HEK293 (cell line): ENCODE data around the gene NOL4L.

ENCODE experiments used
- CTCF ChIA-PET: fragments of 350-600 bp; formaldehyde crosslinking; extraction: SDS; loops from one replicate; lab custom pipeline; 2021; ENCODE audit warnings: antibody characterized with exemption; lab: Yijun Ruan, JAX
- POLR2A ChIA-PET: fragments of 300-600 bp; formaldehyde crosslinking; extraction: SDS; loops from one replicate; lab custom pipeline; 2020; ENCODE audit warnings: antibody characterized with exemption, inconsistent platforms; lab: Yijun Ruan, JAX
- H3K27ac ChIP-seq: fragments of 200-500 bp; sonication (Bioruptor generic); 2 replicates; pipeline ENCODE4 v1.5.1; 2014; ENCODE audit warnings: low read depth, low read length, control low read depth, inconsistent platforms; ENCODE audit errors: extremely low read depth
- H3K36me3 ChIP-seq, 2 experiments: fragments of 200-500 bp in 1 of 2; sonication (Bioruptor generic) in 1 of 2; 1 replicate in 1 of 2; 2 replicates in 1 of 2; pipeline ENCODE4 v1.5.1; 2014 to 2017; ENCODE audit warnings: inconsistent platforms in 2 of 2, low read length in 2 of 2; ENCODE audit not compliant: control insufficient read depth in 2 of 2, insufficient read depth in 1 of 2
- H3K4me1 ChIP-seq: fragments of 200-500 bp; sonication (Bioruptor generic); 2 replicates; pipeline ENCODE4 v1.5.1; 2014; ENCODE audit warnings: mild to moderate bottlenecking, low read length, inconsistent platforms; ENCODE audit not compliant: control insufficient read depth, insufficient read depth
- H3K4me3 ChIP-seq: 2 replicates; pipeline ENCODE4 v1.5.1; 2011; ENCODE audit warnings: low read depth, mild to moderate bottlenecking, control low read depth, low read length, moderate library complexity
- H3K9me3 ChIP-seq: fragments of 200-500 bp; sonication (Bioruptor generic); 2 replicates; pipeline ENCODE4 v1.5.1; 2014; ENCODE audit warnings: low read depth, low read length, inconsistent platforms; ENCODE audit not compliant: control insufficient read depth, insufficient read depth
- BCL11A ChIP-seq: fragments of 450-650 bp; formaldehyde crosslinking; IDR thresholded peaks from 2 replicates; pipeline ENCODE4 v1.5.1; 2016; ENCODE audit warnings: low read depth, missing biosample characterization, missing genetic modification characterization
- EGR2 ChIP-seq: fragments of 450-650 bp; formaldehyde crosslinking; IDR thresholded peaks from 2 replicates; pipeline ENCODE4 v1.5.1; 2016; ENCODE audit warnings: low read depth, missing biosample characterization, missing genetic modification characterization
- GLIS1 ChIP-seq: fragments of 450-650 bp; formaldehyde crosslinking; IDR thresholded peaks from 2 replicates; pipeline ENCODE4 v1.5.1; 2016; ENCODE audit warnings: missing biosample characterization, missing genetic modification characterization
- GLIS2 ChIP-seq: fragments of 450-650 bp; formaldehyde crosslinking; IDR thresholded peaks from 2 replicates; pipeline ENCODE4 v1.5.1; 2016; ENCODE audit warnings: missing biosample characterization, missing genetic modification characterization
- HOXC10 ChIP-seq: sonication (generic); formaldehyde crosslinking; IDR thresholded peaks from 2 replicates; pipeline ENCODE4 v1.8.1; 2023; ENCODE audit warnings: mild to moderate bottlenecking, missing genetic modification reagents
- KLF10 ChIP-seq: fragments of 450-650 bp; IDR thresholded peaks from 2 replicates; pipeline ENCODE4 v1.5.1; 2018; ENCODE audit warnings: missing biosample characterization, mild to moderate bottlenecking, missing genetic modification characterization
- KLF7 ChIP-seq: fragments of 450-650 bp; formaldehyde crosslinking; IDR thresholded peaks from 2 replicates; pipeline ENCODE4 v1.5.1; 2016; ENCODE audit warnings: missing biosample characterization, missing genetic modification characterization, borderline replicate concordance
- OSR2 ChIP-seq: fragments of 450-650 bp; formaldehyde crosslinking; IDR thresholded peaks from 2 replicates; pipeline ENCODE4 v1.5.1; 2016; ENCODE audit warnings: missing biosample characterization, missing genetic modification characterization
- RBAK ChIP-seq: fragments of 450-650 bp; formaldehyde crosslinking; IDR thresholded peaks from 2 replicates; pipeline ENCODE4 v1.5.1; 2016; ENCODE audit warnings: missing biosample characterization, missing genetic modification characterization
- WT1 ChIP-seq: fragments of 450-650 bp; formaldehyde crosslinking; IDR thresholded peaks from 2 replicates; pipeline ENCODE4 v1.5.1; 2016; ENCODE audit warnings: missing biosample characterization, missing genetic modification characterization
- ZBTB17 ChIP-seq: fragments of 450-650 bp; formaldehyde crosslinking; IDR thresholded peaks from 2 replicates; pipeline ENCODE4 v1.5.1; 2016; ENCODE audit warnings: missing biosample characterization, missing genetic modification characterization
- ZBTB8A ChIP-seq: fragments of 450-650 bp; formaldehyde crosslinking; IDR thresholded peaks from 2 replicates; pipeline ENCODE4 v1.5.1; 2016; ENCODE audit warnings: missing biosample characterization, missing genetic modification characterization
- ZFP69B ChIP-seq: fragments of 450-650 bp; formaldehyde crosslinking; IDR thresholded peaks from 2 replicates; pipeline ENCODE4 v1.5.1; 2016; ENCODE audit warnings: missing biosample characterization, missing genetic modification characterization
- ZIC2 ChIP-seq: fragments of 450-650 bp; formaldehyde crosslinking; IDR thresholded peaks from 2 replicates; pipeline ENCODE4 v1.5.1; 2016; ENCODE audit warnings: missing biosample characterization, missing genetic modification characterization
- ZNF169 ChIP-seq: fragments of 450-650 bp; formaldehyde crosslinking; IDR thresholded peaks from 2 replicates; pipeline ENCODE4 v1.5.1; 2016; ENCODE audit warnings: missing biosample characterization, missing genetic modification characterization
- ZNF23 ChIP-seq: fragments of 450-650 bp; formaldehyde crosslinking; IDR thresholded peaks from 2 replicates; pipeline ENCODE4 v1.5.1; 2016; ENCODE audit warnings: missing biosample characterization, missing genetic modification characterization, borderline replicate concordance
- ZNF24 ChIP-seq: fragments of 450-650 bp; formaldehyde crosslinking; IDR thresholded peaks from 2 replicates; pipeline ENCODE4 v1.5.1; 2016; ENCODE audit warnings: missing biosample characterization, missing genetic modification characterization
- ZNF341 ChIP-seq: fragments of 450-650 bp; formaldehyde crosslinking; IDR thresholded peaks from 2 replicates; pipeline ENCODE4; 2016; ENCODE audit warnings: low read depth, missing biosample characterization, missing genetic modification characterization
- ZNF366 ChIP-seq: fragments of 450-650 bp; formaldehyde crosslinking; conservative IDR thresholded peaks from 2 replicates; pipeline ENCODE4 v1.5.1; 2016; ENCODE audit warnings: missing biosample characterization, missing genetic modification characterization
- ZNF423 ChIP-seq: fragments of 450-650 bp; formaldehyde crosslinking; IDR thresholded peaks from 2 replicates; pipeline ENCODE4 v1.5.1; 2016; ENCODE audit warnings: missing biosample characterization, missing genetic modification characterization
- ZNF548 ChIP-seq: fragments of 450-650 bp; formaldehyde crosslinking; IDR thresholded peaks from 2 replicates; pipeline ENCODE4 v1.5.1; 2016; ENCODE audit warnings: missing biosample characterization, missing genetic modification characterization
- ZNF596 ChIP-seq: fragments of 450-650 bp; IDR thresholded peaks from 2 replicates; pipeline ENCODE4 v1.5.0; 2018; ENCODE audit warnings: missing biosample characterization, mild to moderate bottlenecking, missing genetic modification characterization, moderate library complexity
- ZNF664 ChIP-seq: fragments of 450-650 bp; formaldehyde crosslinking; IDR thresholded peaks from 2 replicates; pipeline ENCODE4 v1.5.1; 2016; ENCODE audit warnings: missing biosample characterization, missing genetic modification characterization
- ZNF837 ChIP-seq: fragments of 450-650 bp; formaldehyde crosslinking; IDR thresholded peaks from 2 replicates; pipeline ENCODE4 v1.5.1; 2016; ENCODE audit warnings: missing biosample characterization, missing genetic modification characterization
- ZSCAN16 ChIP-seq: fragments of 450-650 bp; formaldehyde crosslinking; IDR thresholded peaks from 2 replicates; pipeline ENCODE4 v1.5.1; 2016; ENCODE audit warnings: missing biosample characterization, missing genetic modification characterization
- TF ChIP-seq, protein P1 (sequence below): fragments of 450-650 bp; formaldehyde crosslinking; IDR thresholded peaks from 2 replicates; pipeline ENCODE4 v1.5.1; 2016; ENCODE audit warnings: missing biosample characterization, missing genetic modification characterization
- TF ChIP-seq, protein P2 (sequence below): fragments of 450-650 bp; formaldehyde crosslinking; IDR thresholded peaks from 2 replicates; pipeline ENCODE4 v1.5.1; 2016; ENCODE audit warnings: missing biosample characterization, missing genetic modification characterization, borderline replicate concordance
- TF ChIP-seq, protein P3 (sequence below): fragments of 450-650 bp; formaldehyde crosslinking; IDR thresholded peaks from 2 replicates; pipeline ENCODE4 v1.5.1; 2017; ENCODE audit warnings: missing biosample characterization, mild to moderate bottlenecking, missing genetic modification characterization, moderate library complexity

Gene NOL4L

DNA sequence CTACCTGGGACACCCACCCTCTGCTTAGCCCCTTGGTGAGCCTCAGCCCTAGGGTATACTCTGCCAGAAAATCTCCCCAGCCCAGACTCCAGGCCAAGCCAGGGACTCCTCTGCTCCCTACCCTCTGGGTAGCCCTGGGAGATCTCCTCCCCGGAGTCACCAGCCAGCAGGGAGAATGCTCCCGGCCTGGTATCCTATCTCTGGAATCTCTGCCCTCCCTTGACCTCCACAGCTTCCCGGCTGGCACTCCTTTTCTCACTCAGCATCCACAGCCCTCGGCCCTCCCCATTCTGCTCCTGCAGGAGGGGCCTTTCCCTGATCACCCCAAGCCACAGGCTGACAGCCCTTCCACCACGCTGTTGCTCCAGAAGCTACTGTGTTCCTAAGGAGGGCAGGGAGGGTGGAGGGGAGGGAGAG, 22.6 kb downstream of the NOL4L start:
- H3K36me3 ChIP-seq = no peaks in the 10 kb centered on the region
- no peaks in the 10 kb centered on the region for H3K9me3 ChIP-seq
- no peak overlapping the region for H3K27ac ChIP-seq
- CTCF ChIA-PET = no interaction called here
- TF ChIP-seq GLIS1 (tag by site-specific recombination) (peak; percentile 96), ZNF23 (tag by site-specific recombination) (no peak), ZNF423 (tag by site-specific recombination) (no peak), ZNF341 (peak; percentile 94), OSR2 (tag by site-specific recombination) (no peak), ZIC2 (tag by site-specific recombination) (peak; percentile 88), HOXC10 (CRISPR knock-in tag) (no peak), WT1 (tag by site-specific recombination) (0 out of 2 replicates have a peak, but pooled peaks have one; percentile 9)
- TF ChIP-seq, protein P1, sequence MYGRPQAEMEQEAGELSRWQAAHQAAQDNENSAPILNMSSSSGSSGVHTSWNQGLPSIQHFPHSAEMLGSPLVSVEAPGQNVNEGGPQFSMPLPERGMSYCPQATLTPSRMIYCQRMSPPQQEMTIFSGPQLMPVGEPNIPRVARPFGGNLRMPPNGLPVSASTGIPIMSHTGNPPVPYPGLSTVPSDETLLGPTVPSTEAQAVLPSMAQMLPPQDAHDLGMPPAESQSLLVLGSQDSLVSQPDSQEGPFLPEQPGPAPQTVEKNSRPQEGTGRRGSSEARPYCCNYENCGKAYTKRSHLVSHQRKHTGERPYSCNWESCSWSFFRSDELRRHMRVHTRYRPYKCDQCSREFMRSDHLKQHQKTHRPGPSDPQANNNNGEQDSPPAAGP = peak; percentile 91
- H3K4me1 ChIP-seq = peaks cover 6% of the 10 kb centered on the region
- POLR2A ChIA-PET = no interaction called here
- H3K4me3 ChIP-seq = no peak overlapping the region

DNA sequence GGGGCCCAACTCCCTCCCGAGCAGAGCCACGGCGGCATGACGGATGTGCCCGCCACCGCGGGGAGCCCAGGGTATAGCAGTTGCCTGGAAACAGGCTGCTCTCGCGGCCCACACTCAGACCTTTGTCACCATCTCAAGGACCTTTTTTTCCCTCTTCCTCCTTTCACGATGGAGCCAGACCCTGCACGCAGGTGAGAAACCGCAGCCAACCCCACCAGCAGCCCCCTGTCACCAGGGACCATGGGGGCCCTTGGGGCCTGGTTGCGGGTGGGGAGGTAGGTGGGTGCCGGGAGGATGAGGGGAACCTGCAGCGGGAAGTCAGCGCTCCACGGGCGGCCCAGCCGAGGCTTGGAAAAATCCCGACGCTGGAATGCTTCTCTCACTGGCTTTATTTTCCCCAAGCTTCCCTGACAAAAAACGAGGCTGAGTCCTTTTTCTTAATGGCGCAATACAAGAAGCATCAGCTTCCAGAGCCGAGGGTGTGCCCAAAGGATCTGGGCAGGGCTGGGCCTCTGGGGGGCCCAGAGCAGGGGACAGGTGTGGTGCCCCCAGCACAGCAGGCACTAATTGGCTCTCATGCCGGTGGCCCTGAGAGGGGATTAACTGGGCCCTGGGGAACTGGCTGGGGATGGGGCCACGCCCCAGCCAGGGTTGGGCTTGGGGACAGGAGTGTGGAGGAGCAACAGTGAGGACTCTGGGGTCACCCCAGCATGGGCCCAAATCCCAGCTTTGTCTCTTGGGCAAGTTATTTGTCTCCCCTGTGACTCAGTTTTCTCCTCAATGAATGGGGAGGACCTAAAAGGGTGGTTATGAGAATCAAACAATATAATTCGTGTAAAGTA, 23.9 kb downstream of the NOL4L start:
- POLR2A ChIA-PET = no interaction called here
- Histone ChIP-seq H3K4me3 (no peak overlapping the region), H3K4me1 (peaks cover 6% of the 10 kb centered on the region)
- TF ChIP-seq GLIS2 (tag by site-specific recombination) (peak; percentile 52), EGR2 (tag by site-specific recombination) (0 out of 2 replicates have a peak, but pooled peaks have one; percentile 8), ZNF341 (peak; percentile 30; the same call in 1 of the 2 replicates), ZBTB17 (tag by site-specific recombination) (peak; percentile 11; the same call in 1 of the 2 replicates), ZNF423 (tag by site-specific recombination) (peak; percentile 82), KLF10 (tag by site-specific recombination) (peak; percentile 53; the same call in 1 of the 2 replicates), ZNF596 (tag by site-specific recombination) (peak; percentile 39; the same call in 1 of the 2 replicates), BCL11A (tag by site-specific recombination) (peak; percentile 24; the same call in 1 of the 2 replicates), RBAK (tag by site-specific recombination) (no peak), KLF7 (tag by site-specific recombination) (peak; percentile 96), ZSCAN16 (tag by site-specific recombination) (no peak), ZNF366 (tag by site-specific recombination) (peak; percentile 47), ZNF837 (tag by site-specific recombination) (no peak), ZNF548 (tag by site-specific recombination) (no peak), ZFP69B (tag by site-specific recombination) (peak; percentile 51; the same call in 1 of the 2 replicates), ZNF169 (no peak), ZIC2 (tag by site-specific recombination) (peak; percentile 96), ZNF24 (tag by site-specific recombination) (0 out of 2 replicates have a peak, but pooled peaks have one; percentile 46), ZBTB8A (tag by site-specific recombination) (peak; percentile 67), ZNF664 (tag by site-specific recombination) (no peak)
- TF ChIP-seq, protein P2, sequence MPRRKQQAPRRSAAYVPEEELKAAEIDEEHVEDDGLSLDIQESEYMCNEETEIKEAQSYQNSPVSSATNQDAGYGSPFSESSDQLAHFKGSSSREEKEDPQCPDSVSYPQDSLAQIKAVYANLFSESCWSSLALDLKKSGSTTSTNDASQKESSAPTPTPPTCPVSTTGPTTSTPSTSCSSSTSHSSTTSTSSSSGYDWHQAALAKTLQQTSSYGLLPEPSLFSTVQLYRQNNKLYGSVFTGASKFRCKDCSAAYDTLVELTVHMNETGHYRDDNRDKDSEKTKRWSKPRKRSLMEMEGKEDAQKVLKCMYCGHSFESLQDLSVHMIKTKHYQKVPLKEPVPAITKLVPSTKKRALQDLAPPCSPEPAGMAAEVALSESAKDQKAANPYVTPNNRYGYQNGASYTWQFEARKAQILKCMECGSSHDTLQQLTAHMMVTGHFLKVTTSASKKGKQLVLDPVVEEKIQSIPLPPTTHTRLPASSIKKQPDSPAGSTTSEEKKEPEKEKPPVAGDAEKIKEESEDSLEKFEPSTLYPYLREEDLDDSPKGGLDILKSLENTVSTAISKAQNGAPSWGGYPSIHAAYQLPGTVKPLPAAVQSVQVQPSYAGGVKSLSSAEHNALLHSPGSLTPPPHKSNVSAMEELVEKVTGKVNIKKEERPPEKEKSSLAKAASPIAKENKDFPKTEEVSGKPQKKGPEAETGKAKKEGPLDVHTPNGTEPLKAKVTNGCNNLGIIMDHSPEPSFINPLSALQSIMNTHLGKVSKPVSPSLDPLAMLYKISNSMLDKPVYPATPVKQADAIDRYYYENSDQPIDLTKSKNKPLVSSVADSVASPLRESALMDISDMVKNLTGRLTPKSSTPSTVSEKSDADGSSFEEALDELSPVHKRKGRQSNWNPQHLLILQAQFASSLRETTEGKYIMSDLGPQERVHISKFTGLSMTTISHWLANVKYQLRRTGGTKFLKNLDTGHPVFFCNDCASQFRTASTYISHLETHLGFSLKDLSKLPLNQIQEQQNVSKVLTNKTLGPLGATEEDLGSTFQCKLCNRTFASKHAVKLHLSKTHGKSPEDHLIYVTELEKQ (tag by site-specific recombination) = peak; percentile 39; the same call in 1 of the 2 replicates
- TF ChIP-seq, protein P3, sequence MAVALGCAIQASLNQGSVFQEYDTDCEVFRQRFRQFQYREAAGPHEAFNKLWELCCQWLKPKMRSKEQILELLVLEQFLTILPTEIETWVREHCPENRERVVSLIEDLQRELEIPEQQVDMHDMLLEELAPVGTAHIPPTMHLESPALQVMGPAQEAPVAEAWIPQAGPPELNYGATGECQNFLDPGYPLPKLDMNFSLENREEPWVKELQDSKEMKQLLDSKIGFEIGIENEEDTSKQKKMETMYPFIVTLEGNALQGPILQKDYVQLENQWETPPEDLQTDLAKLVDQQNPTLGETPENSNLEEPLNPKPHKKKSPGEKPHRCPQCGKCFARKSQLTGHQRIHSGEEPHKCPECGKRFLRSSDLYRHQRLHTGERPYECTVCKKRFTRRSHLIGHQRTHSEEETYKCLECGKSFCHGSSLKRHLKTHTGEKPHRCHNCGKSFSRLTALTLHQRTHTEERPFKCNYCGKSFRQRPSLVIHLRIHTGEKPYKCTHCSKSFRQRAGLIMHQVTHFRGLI (tag by site-specific recombination) = peak; percentile 88
- TF ChIP-seq, protein P1 = peak; percentile 100

More for the DNA sequence above, 23.9 kb downstream of the NOL4L start:
- CTCF ChIA-PET = interaction anchor here (0.8 kb wide), 1 partner anchor 40 kb away, joined by 3 read pairs; no protein-coding TSS in a partner anchor
- no peaks in the 10 kb centered on the region for H3K9me3 ChIP-seq
- H3K36me3 ChIP-seq = no peaks in the 10 kb centered on the region
- H3K27ac ChIP-seq = no peak overlapping the region; the same call in 1 of the 2 replicates
